GM12878 (cell line): ENCODE data around the gene DCP1B.

ENCODE experiments used
- CTCF ChIP-seq, 3 experiments: IDR thresholded peaks in 2 of 3; conservative IDR thresholded peaks in 1 of 3; 2 replicates each; pipeline ENCODE4 v1.5.1; 2011; ENCODE audit warnings: low read depth in 3 of 3, low read length in 3 of 3, mild to moderate bottlenecking in 3 of 3, control low read depth in 2 of 3, moderate library complexity in 2 of 3, inconsistent platforms in 1 of 3, mixed read lengths in 1 of 3; ENCODE audit not compliant: control insufficient read depth in 2 of 3, insufficient read depth in 1 of 3; ENCODE audit errors: extremely low read depth in 1 of 3
- EGR1 ChIP-seq, 2 experiments: IDR thresholded peaks; 1 replicate in 1 of 2; 2 replicates in 1 of 2; pipeline ENCODE4 v1.6.1; 2011 to 2012; ENCODE audit warnings: low read depth in 2 of 2, low read length in 2 of 2, borderline replicate concordance in 1 of 2, mild to moderate bottlenecking in 1 of 2, moderate library complexity in 1 of 2
- FOS ChIP-seq: IDR thresholded peaks from 3 replicates; pipeline ENCODE4 v1.6.1; 2011; ENCODE audit warnings: borderline replicate concordance; ENCODE audit not compliant: insufficient read length; ENCODE audit errors: extremely low read depth
- MAX ChIP-seq: IDR thresholded peaks from 2 replicates; pipeline ENCODE4 v1.6.1; 2012; ENCODE audit warnings: low read depth, low read length, improper control_type of control experiment
- PBX3 ChIP-seq: IDR thresholded peaks from 2 replicates; pipeline ENCODE4 v1.6.1; 2011; ENCODE audit warnings: mild to moderate bottlenecking, low read depth, low read length, moderate library complexity; ENCODE audit not compliant: insufficient replicate concordance
- RAD21 ChIP-seq: IDR thresholded peaks from 2 replicates; pipeline ENCODE4 v1.6.1; 2011; ENCODE audit warnings: mild to moderate bottlenecking, low read depth, low read length, moderate library complexity; ENCODE audit not compliant: insufficient read depth
- REST ChIP-seq: IDR thresholded peaks from 2 replicates; pipeline ENCODE4 v1.6.1; 2012; ENCODE audit warnings: mild to moderate bottlenecking, low read depth, low read length
- SUZ12 ChIP-seq: fragments of 200-600 bp; sonication (generic); IDR thresholded peaks from one replicate; pipeline ENCODE4 v1.6.1; 2018; ENCODE audit warnings: antibody characterized with exemption, mild to moderate bottlenecking; ENCODE audit not compliant: unreplicated experiment
- ZBTB4 ChIP-seq: fragments of 450-650 bp; formaldehyde crosslinking; IDR thresholded peaks from 2 replicates; pipeline ENCODE4 v1.4.0; 2022; ENCODE audit warnings: mild to moderate bottlenecking, moderate library complexity
- ZNF274 ChIP-seq: IDR thresholded peaks from one replicate; pipeline ENCODE4 v1.8.0; 2011; ENCODE audit not compliant: insufficient read length, insufficient read depth

- TF ChIP-seq CTCF (IDR thresholded peaks at IDR 0.05 in 2 of 3, conservative IDR thresholded peaks at IDR 0.05 in 1 of 3; ENCODE audit: control insufficient read depth in 2 of 3, extremely low read depth in 1 of 3, insufficient read depth in 1 of 3, low read depth in 3 of 3, low read length in 3 of 3): no peak
- TF ChIP-seq RAD21: no peak
- no peak for TF ChIP-seq FOS
- no peak for TF ChIP-seq MAX
- TF ChIP-seq EGR1 (IDR thresholded peaks at IDR 0.05; ENCODE audit: borderline replicate concordance in 1 of 2, low read depth in 2 of 2, low read length in 2 of 2): no peak
- no peak for TF ChIP-seq ZBTB4 (CRISPR knock-in tag)
- no peak for TF ChIP-seq PBX3
- TF ChIP-seq SUZ12: no peak
- TF ChIP-seq REST: no peak
- no peak for TF ChIP-seq ZNF274
Measured at GRCh38 chr12:1935242-1935641, 69.0 kb downstream of the DCP1B start.
